Lung microvascular endothelial cell (primary cell): ENCODE results near the gene CILP. TPM values are rescaled to one million over a fixed set of nuclear protein-coding genes. Genes with fewer than 3 reads are reported as not detected.

Experiments
- DNase-seq, 2 donors: peaks; one replicate each; pipeline versions ENCODE4 v3.0.0 to v3.0.0-alpha.2; 2010; ENCODE audit warnings: low read depth in 2 of 2
- total RNA-seq: library from RNA; depleted of rRNA; stranded (reverse); fragments of >200 nt; gene quantifications from 2 replicates; pipeline ENCODE4 v1.2.1, GENCODE V29; 2014

The CILP gene
- total RNA-seq, 1 donor from 2014 or later: not detected

DNA sequence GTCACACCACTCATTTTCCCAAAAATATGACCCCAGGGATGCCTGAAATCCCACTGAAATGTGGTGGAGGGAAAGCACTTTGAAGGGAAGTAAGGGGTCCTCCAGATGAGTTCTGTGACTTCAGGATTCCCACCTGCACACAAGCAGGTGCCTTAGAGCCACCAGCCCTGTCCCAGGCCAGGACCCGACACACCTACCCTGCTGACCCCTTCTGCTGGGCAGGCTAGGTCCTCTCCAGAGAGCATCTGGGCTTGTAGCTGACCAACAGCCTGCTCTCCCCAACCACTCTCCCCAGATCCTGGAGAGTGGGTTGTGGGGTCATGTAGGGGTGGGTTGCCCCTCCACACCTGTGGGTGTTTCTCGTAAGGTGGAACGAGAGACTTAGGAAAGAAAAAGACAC, 14.9 kb upstream of the CILP start:
- no peak for DNase-seq

DNA sequence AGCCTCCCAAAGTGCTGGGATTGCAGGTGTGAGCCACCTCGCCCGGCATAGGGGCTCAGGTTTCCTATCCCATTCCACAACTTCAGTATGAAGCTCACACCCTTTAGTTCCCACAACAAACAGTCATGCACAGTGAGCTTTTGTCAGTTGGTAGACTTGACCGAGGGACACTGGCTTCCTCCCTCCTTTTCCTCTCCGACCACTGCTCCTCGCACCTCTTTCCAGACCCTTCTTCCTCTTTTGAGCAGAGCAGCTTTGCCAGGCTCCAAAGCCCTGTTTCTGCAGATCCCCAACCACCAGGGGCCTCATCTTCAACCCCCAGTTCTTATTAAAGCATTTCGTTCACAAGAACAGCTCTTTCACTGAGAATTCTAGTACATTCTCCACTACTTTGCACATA, 12.7 kb upstream of the CILP start:
- no peak for DNase-seq

DNA sequence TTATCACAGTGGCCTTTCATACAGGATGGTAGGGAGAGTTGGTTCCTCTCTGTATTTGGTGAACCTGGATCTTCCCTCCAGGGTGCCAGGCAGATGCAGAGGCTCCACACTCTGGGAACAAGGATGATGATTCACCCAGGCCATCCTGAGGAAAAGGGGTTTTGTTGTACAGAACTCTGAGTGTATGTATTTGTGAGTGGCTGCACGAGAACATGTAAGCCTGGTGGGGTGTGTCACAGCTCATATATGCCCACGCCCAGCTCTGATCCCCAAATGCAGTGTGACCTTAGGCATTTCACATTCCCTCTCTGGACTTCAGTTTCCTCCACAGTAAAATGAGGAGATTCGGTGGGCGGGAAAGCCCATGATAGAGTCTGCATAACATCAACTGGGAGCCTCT, 11.6 kb upstream of the CILP start:
- peak; percentile 8 to 34 for DNase-seq

DNA sequence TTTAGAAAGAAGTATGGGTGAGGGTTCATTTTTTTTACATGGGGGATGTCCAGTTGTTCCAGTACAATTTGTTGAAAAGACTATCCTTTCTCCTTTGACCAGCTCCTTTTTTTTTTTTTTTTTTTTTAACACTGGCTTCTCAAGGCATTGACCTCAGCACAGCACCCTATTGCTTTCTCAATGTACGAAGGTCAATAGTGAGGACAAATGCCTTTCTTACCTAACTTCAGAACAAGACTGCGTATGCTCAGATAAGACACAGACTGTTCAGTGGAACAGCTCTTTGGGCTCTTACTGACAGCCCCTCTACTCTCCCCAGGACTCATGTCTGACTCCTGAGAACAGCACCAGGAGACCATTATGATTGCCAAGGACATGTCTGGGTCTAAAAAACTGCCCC, 10.4 kb upstream of the CILP start:
- DNase-seq: no peak

DNA sequence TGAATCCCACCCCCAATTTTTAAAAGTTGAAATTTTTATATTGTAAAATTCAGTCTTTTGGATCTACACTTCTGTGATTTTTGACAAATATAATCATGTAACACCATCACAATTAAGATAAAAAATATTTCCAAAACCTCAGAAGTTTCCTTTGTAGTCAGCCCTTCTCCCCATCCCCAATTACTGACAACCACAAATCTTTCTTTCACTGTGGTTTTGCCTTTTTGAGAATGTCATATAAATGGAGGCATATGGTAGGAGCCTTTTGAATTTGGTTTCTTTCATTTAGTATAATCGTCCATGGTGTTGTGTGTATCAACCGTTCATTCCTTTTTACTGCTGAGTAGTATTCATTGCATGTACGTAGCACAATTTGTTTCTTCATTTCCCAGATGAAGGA, 7.9 kb upstream of the CILP start:
- DNase-seq: no peak

DNA sequence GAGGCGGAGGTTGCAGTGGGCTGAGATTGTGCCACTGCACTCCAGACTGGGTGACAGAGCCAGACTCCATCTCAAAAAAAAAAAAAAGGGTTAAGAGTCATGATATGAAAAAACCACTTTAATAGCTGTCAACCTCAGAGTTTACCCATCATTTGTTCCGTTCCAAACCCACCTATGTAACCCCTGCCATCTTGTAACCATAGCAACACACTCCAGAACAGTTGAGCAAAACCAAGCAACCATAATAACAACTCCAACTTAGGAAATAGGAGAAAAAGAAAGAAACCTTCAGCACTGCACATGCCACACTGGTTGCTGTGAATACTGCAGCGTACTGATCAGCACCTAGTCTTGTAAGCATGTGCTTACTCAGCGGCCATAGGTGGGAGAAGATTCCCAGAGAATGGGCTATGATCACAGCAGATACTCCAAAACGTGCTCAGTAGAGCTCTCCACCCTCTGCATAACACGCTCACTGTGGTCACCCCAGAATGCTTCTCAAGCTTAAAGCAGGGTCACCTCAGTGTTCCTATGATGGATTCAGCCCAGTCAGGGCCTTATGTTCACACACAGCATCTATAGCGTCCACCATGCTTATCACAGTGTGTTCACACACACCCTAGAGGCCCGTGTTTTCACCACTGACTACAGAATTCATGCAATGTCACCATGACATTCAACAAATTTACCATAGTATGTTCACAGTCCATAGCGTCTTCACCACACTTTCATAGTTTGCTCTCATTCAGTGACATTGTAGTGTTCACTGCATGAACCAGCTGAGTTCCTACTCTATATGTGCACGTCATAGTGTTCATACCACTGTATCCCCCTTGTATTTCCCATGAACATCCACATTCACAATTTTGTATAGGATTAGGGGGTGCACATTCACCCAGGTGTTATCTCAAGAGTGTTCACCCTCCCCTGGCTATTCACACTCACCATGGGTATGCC, 6.5 kb upstream of the CILP start:
- peak in 1 of 2 donors; percentile 14 for DNase-seq

DNA sequence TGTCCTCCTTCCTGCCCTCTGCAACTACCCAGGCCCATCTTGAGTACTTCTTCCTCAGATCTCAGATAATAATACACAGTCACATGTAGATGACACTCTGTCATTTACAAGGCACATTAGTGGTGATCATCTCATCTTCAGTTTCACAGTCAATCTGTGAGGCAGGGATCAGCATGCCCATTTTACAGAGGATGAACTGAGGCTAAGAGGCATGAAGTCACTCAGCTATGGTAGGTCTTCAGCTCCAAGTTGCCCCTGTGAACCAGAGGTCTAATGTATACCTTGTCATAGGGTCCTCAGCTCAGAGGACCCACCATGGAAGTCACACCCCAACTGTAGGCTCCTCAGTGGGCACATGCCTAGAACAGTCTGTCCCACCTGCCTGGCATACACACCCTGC, 4.2 kb upstream of the CILP start:
- no peak for DNase-seq

DNA sequence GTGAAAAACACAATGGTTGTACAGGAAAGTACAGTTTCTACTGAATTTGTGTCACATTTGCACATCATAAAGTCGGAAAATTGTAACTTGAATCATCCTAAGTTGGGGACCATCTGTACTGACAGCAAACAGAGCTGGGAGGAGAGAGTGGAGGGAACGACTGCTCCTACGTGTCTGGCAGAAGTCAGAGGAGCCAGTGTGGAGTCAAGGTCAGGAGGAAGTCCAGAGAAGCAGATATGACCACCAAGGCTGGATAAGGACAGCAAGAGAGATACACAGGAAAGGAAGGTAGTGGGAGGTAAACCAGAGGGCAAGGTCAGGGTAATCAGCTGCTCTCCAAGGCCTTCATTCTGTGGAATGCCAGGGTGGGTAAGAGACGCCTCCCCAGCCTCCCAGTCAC, 2.7 kb upstream of the CILP start:
- no peak for DNase-seq

DNA sequence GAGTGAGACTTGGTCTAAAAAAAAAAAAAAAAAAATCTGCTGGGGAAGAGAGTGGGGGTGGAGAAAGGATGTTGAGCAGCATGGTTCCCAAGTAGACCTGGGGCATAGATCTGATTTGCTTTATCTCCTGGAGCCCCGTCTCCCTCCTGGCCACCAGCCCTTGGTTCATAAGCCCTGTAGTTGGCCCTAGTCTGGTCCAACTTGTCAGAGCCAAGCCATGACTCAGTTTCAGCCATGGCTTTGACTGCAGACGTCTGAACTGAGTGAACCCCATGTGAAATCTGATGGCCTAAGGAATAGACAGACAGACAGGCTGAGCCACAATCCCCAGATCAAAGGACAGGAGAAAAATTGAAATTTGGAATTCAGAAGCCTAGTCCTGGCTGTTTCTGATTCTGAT, 2.0 kb upstream of the CILP start:
- no peak for DNase-seq

DNA sequence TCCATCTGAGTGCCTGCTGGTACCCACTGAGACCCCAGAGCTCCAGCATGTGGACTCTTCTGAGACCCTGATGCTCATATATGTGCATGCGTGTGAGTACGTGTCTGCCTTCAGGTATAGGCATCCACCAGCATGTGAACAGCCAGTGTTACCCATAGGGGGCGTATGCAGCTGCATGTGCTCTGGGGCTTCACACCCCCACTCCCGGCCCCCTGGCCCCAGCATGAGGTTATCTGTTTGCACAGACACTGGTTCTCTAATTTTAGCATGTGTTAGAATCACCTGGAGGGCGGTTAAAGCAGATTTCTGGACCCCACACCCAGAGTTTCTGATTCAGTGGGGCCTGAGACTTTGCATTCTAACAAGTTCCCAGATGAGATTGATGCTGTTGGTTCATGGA, 824 bp upstream of the CILP start:
- peak; percentile 9 to 33 for DNase-seq

DNA sequence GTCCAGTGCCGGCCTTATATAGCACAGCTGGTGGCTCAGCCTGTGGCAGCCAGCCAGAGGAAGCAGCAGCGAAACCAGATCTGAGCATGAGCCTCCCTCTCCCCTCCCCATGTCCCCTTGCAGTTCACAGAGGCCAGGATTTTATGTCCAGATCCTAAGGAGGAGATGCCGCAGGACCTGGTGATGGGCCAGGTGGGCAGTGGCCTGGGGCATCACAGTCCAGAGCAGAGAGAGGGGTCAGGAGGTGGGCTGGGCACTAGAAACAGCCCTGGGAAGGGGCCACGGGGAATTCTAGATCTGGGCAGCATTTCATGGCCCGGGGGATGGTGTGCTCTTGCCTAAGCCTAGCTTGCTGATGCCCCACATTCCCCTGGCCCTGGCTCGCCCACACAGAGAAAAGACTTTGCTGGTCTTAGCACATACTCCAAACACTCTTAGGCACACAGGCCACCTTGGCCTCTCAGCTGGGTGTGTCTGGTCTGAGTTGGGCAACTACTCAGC, 259 bp upstream of the CILP start:
- DNase-seq: peak in 1 of 2 donors; percentile 9

DNA sequence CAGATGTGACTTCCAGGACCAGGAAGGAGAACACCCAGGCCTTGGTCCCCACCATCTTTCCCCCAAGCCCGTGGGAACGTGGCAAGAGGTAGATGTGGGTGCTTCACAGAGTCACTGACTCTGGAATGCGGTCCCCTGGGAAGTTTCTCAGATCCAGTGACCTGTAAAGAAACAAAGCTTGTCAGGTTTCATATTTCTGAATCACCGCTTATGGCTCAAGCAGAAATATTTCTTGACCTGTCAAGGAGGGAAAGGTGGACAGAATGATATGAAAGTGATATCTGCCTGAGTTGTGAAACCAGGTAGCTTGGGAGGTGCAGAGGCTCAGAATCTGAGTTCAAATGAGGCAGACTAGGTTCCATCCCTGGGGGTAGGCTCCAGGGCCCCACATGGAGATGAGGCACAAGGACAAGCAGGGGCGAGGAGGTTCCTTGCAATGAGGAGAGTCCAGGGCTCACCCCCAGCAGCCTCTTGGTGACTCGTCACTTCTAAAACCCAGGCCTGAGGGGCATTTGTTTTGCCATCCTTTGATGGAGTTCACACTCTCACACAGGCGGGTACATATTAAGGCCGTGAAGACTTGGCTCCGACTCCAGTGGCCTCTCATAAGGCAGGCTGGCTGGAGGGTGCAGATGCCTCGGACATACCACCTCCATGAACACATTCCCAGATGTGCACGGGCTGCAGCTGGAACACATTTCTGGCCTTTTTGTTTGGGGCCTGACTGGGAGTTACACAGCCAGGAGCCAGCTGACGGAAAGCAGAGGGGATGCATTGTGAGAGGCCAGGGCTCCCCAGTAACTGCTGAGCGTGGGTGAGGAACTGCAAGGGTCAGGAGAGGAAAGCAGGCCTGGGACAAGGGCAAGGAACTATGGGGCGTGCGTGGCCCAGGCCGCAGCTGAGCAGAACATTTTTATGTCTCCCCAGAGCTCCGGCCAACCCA, 1.3 kb downstream of the CILP start:
- no peak for DNase-seq

DNA sequence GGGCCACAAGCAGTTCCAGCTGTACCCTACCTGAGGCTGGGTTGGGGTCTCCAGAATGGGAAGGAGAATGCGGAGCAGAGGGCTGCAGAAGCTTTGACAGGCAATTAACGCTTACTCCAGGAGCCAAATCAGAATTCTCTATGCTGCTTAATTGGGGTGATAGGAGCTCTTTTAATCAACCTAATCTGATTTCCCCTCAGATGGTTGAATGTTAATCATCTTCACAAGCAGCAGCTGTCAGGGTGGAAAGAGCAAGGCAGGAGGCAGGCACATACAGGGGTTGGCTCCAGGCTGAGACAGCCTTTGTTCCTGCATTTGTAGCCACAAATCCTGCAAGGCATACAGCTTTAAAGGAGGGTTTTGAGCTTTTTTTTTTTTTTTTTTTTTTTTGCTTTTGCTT, 2.6 kb downstream of the CILP start:
- DNase-seq: no peak

DNA sequence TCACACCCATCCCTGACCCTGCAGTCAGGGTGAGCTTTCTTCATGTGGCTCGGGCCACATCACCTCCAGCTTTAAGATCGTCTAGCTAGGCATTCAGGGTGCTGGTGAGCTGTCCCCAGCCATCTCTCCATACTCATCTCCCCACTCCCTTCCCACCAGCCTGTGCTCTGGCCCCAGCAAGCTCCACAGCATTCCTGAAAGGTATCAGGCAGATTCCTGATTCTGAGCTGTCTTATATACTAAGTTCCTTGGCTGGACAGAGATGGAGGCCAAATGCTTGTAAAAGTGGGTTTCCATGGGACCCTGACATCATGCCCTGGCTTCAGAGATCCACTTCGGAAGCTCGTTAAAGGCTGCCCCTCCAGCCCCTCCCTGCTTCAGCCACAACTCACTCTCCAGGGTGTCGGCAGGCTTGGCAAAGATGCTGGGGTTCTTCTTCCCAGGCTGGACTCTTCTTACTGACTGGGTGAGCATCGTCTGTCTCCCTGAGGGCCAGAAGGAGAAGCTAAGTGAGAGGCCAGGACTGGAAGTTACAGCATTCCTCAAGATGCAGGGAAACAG, 3.9 kb downstream of the CILP start:
- no peak for DNase-seq

DNA sequence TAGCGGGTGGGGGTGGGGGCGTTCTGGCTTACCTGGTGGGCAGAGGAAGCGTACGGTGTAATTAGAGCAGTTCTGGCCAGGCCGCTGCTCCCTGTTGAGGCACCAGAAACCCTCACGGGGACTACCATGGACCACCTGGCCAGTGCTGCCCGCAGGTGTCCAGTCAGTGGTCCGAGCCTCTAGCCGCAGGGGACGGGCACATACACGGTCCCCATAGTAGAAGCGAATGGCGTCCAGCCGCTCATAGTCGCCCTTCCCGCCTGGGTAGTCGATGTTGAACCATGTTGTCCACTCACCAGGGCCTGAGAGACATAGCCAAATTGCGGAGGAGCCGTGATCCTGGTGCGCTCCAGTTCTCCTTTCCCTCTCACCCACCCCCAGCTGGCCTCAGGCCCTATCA, 4.5 kb downstream of the CILP start:
- no peak for DNase-seq

DNA sequence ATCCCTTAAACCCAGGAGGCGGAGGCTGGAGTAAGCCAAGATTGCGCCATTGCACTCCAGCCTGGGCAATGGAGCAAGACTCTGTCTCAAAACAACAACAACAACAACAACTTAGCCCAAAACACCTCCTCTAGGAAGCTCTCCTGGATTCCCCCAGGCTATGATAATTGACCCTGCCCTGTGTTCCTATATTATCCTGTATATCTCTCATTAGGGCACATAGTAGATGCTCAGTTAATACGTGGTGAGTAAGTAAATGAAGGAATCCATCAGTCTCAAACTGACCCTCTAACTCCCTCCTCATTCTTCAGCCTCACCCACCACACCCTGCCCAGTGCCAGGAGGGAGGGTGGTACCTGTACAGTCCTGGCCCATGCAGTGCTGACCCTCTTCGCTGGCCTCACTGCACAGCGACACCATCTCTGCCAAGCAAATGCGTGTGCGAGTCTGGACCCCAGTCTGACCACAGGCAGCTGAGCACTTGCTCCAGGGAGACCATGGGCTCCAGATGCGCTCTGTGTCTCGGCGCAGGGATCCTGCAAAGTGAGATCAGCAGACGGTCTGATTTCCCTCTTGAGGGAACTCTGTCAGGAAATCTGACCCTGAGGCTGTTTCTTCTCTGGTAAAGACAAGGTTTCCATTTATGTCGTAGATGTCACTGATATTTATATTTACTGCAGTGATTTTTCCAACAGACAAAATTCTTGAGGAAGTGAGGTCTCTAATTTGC, 6.2 kb downstream of the CILP start:
- DNase-seq: no peak

DNA sequence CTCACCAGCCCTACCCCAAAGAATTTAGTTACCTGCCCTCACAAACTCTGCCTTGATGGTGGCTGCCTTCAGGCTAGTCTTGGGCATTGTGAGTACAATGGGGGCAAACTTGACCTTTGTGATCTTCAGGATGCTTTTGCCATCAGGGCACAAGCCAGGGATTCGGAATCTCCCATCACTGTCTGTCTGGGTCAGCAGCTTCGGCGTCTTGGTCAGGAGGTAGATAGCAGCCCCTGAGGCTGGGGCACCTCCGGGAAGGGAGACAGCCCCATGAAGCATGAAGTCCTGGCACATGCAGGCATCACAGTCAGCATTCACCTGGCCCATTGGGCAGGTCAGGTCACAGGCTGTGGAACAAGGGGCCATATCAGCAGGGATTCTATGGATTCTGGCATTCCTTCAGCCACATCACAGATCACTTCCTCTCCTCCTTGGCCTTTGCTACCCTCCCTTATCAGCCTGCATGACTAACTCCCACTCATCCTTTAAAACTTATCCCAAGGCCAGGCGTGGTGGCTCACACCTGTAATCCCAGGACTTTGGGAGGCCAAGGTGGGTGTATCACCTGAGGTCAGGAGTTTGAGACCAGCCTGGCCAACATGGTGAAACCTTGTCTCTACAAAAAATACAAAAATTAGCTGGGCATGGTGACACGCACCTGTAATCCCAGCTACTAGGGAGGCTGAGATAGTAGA, 6.9 kb downstream of the CILP start:
- DNase-seq: no peak

DNA sequence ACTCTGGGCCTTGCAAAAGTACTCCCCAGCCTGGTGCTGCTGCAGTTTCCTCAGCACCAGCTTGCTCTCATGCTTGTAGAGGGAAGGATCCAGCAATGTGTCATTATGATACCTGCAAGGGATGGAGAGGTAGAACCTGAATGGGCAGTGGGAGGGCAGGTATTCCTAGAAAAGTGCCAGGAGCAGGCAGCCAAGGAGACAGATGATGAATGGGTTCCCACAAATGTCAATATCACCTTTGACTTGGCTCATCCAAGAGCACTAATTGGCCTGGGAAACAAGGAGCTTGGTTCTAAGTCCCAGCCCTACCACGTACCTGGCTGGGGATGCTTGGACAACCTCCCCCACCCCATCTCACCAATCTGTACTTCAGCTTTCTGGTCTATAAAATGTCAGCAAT, 9.4 kb downstream of the CILP start:
- DNase-seq: no peak

DNA sequence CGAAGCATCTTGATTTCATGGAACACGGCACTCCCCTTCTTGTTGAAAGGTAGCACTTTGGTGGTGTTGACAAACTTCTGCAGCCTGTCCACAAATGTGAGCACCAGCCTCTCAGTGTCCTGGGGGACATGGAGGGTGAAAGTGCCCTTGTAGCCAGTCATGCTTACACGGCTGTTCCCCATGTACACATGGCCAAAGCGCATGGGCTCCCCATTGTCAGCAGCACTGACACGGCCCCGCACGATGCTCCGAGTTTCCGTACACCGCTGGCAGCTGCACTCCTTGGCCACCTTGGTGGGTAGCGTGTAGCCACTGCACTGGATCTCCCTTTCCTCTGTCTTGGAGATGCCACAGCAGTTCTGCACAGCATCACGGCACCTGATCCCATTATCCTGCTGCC, 12.7 kb downstream of the CILP start:
- no peak for DNase-seq

DNA sequence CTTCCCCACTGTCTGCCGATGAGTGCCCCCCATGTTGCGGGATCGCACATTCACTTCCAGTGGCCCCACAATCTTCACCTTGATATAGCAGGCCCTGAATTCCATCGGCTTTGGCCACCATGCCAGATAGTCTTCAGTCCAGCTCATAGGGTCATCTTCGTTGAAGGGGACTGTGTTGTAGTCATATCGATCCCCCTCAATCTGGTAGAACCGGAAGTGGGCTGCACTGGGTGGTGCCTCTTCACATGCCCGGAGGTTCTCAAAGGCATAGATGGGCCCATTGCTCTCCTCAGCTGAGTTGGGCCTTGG, 14.0 kb downstream of the CILP start:
- no peak for DNase-seq
